Thyroid gland (tissue), 4 donors: ENCODE results near the gene OR1F1.

ENCODE experiments used
- POLR2A ChIP-seq, 2 donors: fragments of 450-650 bp; IDR thresholded peaks; one replicate each; pipeline ENCODE4 v1.6.1; 2017; ENCODE audit warnings: antibody characterized with exemption in 2 of 2, mild to moderate bottlenecking in 2 of 2, moderate library complexity in 1 of 2
- TF ChIP-seq, protein P1 (sequence below), 6 experiments: fragments of 200-600 bp in 3 of 6; fragments of 450-650 bp in 3 of 6; sonication (generic) in 3 of 6; IDR thresholded peaks; one replicate each; pipeline ENCODE4 v1.5.1; 2016 to 2019; ENCODE audit warnings: antibody characterized with exemption in 6 of 6, mild to moderate bottlenecking in 2 of 6, inconsistent platforms in 1 of 6, moderate library complexity in 1 of 6

- TF ChIP-seq, protein P1, sequence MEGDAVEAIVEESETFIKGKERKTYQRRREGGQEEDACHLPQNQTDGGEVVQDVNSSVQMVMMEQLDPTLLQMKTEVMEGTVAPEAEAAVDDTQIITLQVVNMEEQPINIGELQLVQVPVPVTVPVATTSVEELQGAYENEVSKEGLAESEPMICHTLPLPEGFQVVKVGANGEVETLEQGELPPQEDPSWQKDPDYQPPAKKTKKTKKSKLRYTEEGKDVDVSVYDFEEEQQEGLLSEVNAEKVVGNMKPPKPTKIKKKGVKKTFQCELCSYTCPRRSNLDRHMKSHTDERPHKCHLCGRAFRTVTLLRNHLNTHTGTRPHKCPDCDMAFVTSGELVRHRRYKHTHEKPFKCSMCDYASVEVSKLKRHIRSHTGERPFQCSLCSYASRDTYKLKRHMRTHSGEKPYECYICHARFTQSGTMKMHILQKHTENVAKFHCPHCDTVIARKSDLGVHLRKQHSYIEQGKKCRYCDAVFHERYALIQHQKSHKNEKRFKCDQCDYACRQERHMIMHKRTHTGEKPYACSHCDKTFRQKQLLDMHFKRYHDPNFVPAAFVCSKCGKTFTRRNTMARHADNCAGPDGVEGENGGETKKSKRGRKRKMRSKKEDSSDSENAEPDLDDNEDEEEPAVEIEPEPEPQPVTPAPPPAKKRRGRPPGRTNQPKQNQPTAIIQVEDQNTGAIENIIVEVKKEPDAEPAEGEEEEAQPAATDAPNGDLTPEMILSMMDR (IDR thresholded peaks at IDR 0.05), result no peak
- TF ChIP-seq POLR2A (IDR thresholded peaks at IDR 0.05), result no peak
Measured at GRCh38 chr16:3179651-3180050, 8.4 kb upstream of the OR1F1 start.
